GM20000 (cell line): ENCODE data around the gene XBP1.
"Not testable (repeated sequence)": the region's sequence is repeated elsewhere in the genome, so short reads cannot be mapped to it uniquely, and the experiment has no call there.

ENCODE experiments used
- DNase-seq: peaks from one replicate; pipeline ENCODE4 v3.0.0; 2012; ENCODE audit warnings: low spot score
- CTCF ChIP-seq: IDR thresholded peaks from 2 replicates; pipeline ENCODE4 v1.5.1; 2012; ENCODE audit warnings: mild to moderate bottlenecking, control low read depth; ENCODE audit errors: extremely low read depth, missing control alignments

Gene XBP1

GRCh38 chr22:28815729-28816128 is 15.4 kb upstream of the XBP1 start:
- no peak for TF ChIP-seq CTCF

GRCh38 chr22:28815111-28815510 is 14.7 kb upstream of the XBP1 start:
- no peak for TF ChIP-seq CTCF
- DNase-seq: no peak

More at GRCh38 chr22:28815729-28816128, 15.4 kb upstream of the XBP1 start:
- no peak for DNase-seq

DNA sequence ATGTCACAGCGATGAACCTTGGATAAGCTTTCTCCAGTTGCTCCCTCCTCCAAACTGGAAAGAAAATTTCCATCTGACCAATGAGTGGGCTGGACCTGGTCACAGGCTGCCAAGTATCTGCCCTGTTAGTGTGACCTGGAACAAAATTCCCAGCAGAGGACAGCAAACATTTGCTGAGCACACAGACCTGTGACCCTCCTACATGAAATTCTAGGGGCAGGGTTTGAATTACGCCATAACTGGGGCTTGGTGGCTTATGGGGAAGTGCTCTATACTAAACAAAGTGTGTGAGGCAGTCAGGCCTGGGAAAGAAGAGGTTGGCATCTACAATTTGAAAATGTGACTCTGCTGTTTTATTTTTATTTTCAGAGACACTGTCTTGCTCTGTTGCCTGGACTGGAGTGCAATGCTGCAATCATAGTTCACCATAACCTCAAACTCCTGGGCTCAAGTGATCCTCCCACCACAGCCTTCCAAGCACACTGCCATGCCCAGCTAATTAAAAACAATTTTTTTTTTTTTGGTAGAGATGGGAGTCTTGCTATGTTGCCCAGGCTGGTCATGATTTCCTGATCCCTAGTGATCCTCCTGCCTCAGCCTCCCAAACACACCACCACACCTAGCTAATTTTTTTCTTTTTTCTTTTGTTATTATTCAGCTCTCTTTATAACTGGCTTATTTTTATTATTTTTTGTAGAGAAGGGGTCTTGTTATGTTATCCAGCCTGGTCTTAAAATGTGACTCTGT is 13.6 kb upstream of the XBP1 start:
- no peak for TF ChIP-seq CTCF
- no peak for DNase-seq

- DNase-seq: no peak
- TF ChIP-seq CTCF: no peak
These were observed 12.1 kb upstream of the XBP1 start for GRCh38 chr22:28812516-28812915.

- TF ChIP-seq CTCF: no peak
- DNase-seq: no peak
These were observed 10.6 kb upstream of the XBP1 start for GRCh38 chr22:28810821-28811491.

DNA sequence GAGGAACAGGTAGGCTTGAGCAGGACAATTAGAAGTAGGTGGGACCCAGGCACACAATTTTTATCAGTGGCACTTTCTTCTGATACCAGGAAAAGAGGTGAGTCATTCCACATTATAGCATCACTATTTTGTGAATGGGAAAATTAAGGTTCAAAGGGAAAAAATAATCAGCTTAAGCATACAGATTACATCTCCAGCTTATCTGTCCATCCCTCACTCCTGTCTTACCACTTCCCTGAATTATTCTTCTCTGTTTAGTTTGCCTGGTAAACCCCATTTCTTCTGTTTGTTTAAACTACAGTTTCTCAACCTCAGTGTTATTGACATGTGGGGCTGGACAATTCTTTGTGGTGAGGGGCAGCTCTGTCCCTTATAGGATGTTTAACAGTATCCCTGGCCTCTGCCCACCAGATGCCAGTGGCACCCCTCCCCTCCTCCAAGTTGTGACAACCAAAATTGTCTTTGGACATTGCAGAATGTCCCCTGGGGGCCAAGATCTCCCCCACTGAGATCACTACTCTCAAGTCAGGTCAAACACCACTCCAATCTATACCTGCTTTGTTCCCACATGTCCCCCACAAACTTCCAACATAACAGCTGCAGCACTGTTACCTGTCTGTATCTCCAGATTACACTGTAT is 8.5 kb upstream of the XBP1 start:
- TF ChIP-seq CTCF: no peak
- no peak for DNase-seq

DNA sequence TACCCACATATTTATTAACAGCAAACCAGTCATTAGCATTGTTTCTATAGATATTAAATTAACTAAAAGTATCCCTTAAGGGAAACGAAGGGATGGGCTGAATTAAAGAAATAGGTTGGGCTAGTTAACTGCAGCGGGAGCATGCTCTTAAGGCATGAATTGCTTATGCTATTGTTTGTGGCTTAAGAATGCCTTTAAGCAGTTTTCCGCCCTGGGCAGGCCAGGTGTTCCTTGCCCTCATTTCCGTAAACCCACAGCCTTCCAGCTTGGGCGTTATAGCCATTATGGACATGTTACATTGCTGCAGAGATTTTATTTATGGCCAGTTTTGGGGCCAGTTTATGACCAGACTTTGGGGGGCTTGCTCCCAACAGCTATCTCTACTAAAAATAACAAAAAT is 5.1 kb upstream of the XBP1 start:
- not testable (repeated sequence) for DNase-seq
